DND-41 (cell line): ENCODE measurements around the gene MVB12B.

Source experiments
- ATAC-seq: fragments of 200-7000 bp; cut with Tn5 transposase; 3 replicates; pipeline ENCODE4 v1.9.1; 2021; ENCODE audit warnings: low read depth; ENCODE audit not compliant: insufficient read depth
- DNase-seq: peaks from one replicate; pipeline ENCODE4 v3.0.0-alpha.2; 2020
- H2AFZ ChIP-seq: 2 replicates; pipeline ENCODE4 v1.6.0; 2012; ENCODE audit warnings: low read depth, low read length
- H3K27ac ChIP-seq: 2 replicates; pipeline ENCODE4 v1.5.1; 2012; ENCODE audit warnings: low read length, inconsistent platforms
- H3K27me3 ChIP-seq: fragments of 200-600 bp; sonication (generic); 2 replicates; pipeline ENCODE4 v1.6.0; 2012; ENCODE audit warnings: low read length, mild to moderate bottlenecking, inconsistent platforms; ENCODE audit not compliant: insufficient read depth, poor library complexity
- H3K36me3 ChIP-seq: 2 replicates; pipeline ENCODE4 v1.5.1; 2012; ENCODE audit warnings: low read length, inconsistent platforms; ENCODE audit not compliant: insufficient read depth
- H3K4me1 ChIP-seq: 2 replicates; pipeline ENCODE4 v1.5.1; 2012; ENCODE audit warnings: mild to moderate bottlenecking, low read length; ENCODE audit not compliant: insufficient read depth
- H3K4me2 ChIP-seq: 2 replicates; pipeline ENCODE4 v1.6.0; 2012; ENCODE audit warnings: mild to moderate bottlenecking, moderate library complexity, low read length, inconsistent platforms; ENCODE audit not compliant: insufficient read depth
- H3K4me3 ChIP-seq, 2 experiments: fragments of 200-600 bp in 1 of 2; shearing (Covaris generic) in 1 of 2; 2 replicates each; pipeline ENCODE4 v1.5.1; 2012 to 2016; ENCODE audit warnings: inconsistent platforms in 2 of 2, low read length in 2 of 2, mild to moderate bottlenecking in 2 of 2, low read depth in 1 of 2, moderate library complexity in 1 of 2
- H3K79me2 ChIP-seq: 2 replicates; pipeline ENCODE4 v1.6.0; 2012; ENCODE audit warnings: low read length, inconsistent platforms; ENCODE audit not compliant: insufficient read depth
- H3K9ac ChIP-seq: 2 replicates; pipeline ENCODE4 v1.6.0; 2012; ENCODE audit warnings: low read depth, mild to moderate bottlenecking, inconsistent platforms, low read length, moderate library complexity
- H3K9me3 ChIP-seq: 2 replicates; pipeline ENCODE4 v1.5.1; 2012; ENCODE audit warnings: low read length, moderate library complexity, mild to moderate bottlenecking, inconsistent platforms; ENCODE audit not compliant: insufficient read depth, severe bottlenecking
- H4K20me1 ChIP-seq: 2 replicates; pipeline ENCODE4 v1.6.0; 2012; ENCODE audit warnings: low read length; ENCODE audit not compliant: insufficient read depth
- EZH2 ChIP-seq: IDR thresholded peaks from 3 replicates; pipeline ENCODE4 v1.6.1; 2012; ENCODE audit warnings: borderline replicate concordance, low read depth, mild to moderate bottlenecking, moderate library complexity, low read length, inconsistent platforms; ENCODE audit not compliant: severe bottlenecking
- TF ChIP-seq, protein P1 (sequence below): IDR thresholded peaks from 2 replicates; pipeline ENCODE4 v1.5.1; 2012; ENCODE audit warnings: borderline replicate concordance, low read length, moderate library complexity, mild to moderate bottlenecking; ENCODE audit not compliant: poor library complexity, severe bottlenecking; ENCODE audit errors: extremely low read depth

The MVB12B gene

DNA sequence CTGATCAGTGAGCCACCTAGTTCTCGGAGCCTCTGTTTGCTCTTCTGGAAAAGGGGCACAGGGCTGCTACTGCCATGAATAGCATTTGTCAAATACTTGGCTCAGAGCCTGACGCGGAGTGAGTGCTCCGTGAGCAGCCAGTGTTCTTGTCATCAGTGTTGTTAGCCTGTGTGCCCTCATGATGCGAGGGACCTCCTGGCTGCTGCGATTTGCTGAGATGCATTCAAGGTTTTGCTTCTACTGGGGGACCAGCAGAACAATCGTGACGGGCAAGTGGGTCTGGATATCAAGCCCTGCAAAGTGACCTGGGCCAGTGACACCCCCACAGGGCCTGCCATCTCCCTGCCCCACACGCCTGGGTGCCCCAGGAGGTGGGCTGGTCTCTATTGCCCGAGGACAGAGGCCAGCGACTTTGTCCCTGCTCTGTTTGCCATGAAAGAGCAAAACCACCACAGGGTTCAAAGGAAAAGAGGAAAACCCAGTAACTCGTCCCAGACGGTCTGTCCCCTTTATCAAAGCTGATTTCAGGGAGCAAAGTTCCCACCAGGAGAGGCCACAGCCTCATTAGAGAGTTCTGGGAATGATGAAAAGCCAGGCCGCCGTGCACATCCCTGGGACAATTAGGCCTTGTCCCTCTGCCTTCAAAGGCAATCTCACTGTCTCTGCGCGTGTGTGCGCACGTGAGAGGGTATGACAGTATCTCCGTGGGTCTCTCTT lies 200.6 kb downstream of the MVB12B start:
- Histone ChIP-seq H2AFZ (no peak overlapping the region), H3K79me2 (no peaks in the 10 kb centered on the region), H3K9me3 (no peaks in the 10 kb centered on the region), H3K4me1 (no peaks in the 10 kb centered on the region), H3K36me3 (no peaks in the 10 kb centered on the region), H3K27ac (no peak overlapping the region), H3K27me3 (peaks cover 15% of the 10 kb centered on the region), H3K4me2 (no peak overlapping the region), H4K20me1 (0 out of 2 replicates have a peak, but pooled peaks cover 6% of the 10 kb centered on the region), H3K9ac (no peak overlapping the region), H3K4me3 (no peak overlapping the region)
- DNase-seq (no peak), ATAC-seq (no peak)
- TF ChIP-seq, protein P1, sequence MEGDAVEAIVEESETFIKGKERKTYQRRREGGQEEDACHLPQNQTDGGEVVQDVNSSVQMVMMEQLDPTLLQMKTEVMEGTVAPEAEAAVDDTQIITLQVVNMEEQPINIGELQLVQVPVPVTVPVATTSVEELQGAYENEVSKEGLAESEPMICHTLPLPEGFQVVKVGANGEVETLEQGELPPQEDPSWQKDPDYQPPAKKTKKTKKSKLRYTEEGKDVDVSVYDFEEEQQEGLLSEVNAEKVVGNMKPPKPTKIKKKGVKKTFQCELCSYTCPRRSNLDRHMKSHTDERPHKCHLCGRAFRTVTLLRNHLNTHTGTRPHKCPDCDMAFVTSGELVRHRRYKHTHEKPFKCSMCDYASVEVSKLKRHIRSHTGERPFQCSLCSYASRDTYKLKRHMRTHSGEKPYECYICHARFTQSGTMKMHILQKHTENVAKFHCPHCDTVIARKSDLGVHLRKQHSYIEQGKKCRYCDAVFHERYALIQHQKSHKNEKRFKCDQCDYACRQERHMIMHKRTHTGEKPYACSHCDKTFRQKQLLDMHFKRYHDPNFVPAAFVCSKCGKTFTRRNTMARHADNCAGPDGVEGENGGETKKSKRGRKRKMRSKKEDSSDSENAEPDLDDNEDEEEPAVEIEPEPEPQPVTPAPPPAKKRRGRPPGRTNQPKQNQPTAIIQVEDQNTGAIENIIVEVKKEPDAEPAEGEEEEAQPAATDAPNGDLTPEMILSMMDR, result no peak
- TF ChIP-seq EZH2, result no peak

DNA sequence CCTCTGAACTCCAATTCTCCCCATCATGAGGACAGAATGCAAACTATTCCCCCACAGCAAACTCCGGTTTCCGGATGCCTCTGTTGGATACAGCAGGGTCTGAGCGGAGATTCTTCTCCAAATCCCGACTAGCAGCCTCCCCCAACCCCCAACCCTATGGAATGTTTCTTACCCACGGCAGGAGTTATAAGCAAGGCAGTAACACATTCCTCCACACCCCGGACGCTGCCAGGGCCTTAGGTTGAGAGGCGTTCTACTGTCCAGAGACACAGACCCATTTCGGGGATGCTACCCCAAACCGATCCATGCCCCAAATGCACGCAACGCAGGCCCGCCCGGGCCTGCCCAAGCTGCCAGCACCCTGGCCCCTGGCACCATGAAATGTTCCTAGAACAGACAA lies 201.5 kb downstream of the MVB12B start:
- no peak for DNase-seq
- TF ChIP-seq, protein P1, result no peak
- peaks cover 10% of the 10 kb centered on the region for H3K27me3 ChIP-seq
- H2AFZ ChIP-seq, result no peak overlapping the region
- H3K79me2 ChIP-seq, result no peaks in the 10 kb centered on the region
- no peak overlapping the region for H3K4me3 ChIP-seq
- H3K27ac ChIP-seq, result no peak overlapping the region
- no peaks in the 10 kb centered on the region for H3K36me3 ChIP-seq
- H3K9ac ChIP-seq, result no peak overlapping the region
- H3K4me1 ChIP-seq, result no peaks in the 10 kb centered on the region
- H3K4me2 ChIP-seq, result no peak overlapping the region
- no peaks in the 10 kb centered on the region for H4K20me1 ChIP-seq
- H3K9me3 ChIP-seq, result no peaks in the 10 kb centered on the region
- ATAC-seq, result no peak

DNA sequence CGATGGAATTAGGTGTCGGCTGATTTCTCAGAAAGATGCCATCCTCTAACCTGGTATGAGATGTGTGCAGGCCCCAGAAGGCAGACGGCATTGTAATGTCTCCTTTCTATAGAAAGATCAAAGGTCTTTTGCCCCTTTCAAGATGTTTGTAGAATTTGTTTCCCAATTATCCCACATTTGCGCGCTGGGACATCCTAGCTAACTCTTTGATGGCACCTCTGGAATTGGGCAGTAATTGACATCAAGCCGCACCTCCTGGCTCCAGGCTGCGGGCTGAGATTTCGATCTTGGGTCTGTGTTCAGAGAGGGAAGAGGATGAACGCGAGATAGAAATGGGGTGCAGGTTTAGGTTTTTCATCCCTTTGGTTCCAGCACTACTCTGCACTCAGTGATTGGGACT lies 202.3 kb downstream of the MVB12B start:
- DNase-seq (no peak), ATAC-seq (no peak)
- H3K4me1 ChIP-seq, result no peaks in the 10 kb centered on the region
- H3K36me3 ChIP-seq, result no peaks in the 10 kb centered on the region
- H3K9me3 ChIP-seq, result no peaks in the 10 kb centered on the region
- H3K27me3 ChIP-seq, result peaks cover 10% of the 10 kb centered on the region
- H2AFZ ChIP-seq, result no peak overlapping the region
- no peaks in the 10 kb centered on the region for H4K20me1 ChIP-seq
- H3K79me2 ChIP-seq, result no peaks in the 10 kb centered on the region
- no peak overlapping the region for H3K4me3 ChIP-seq
- no peak overlapping the region for H3K9ac ChIP-seq
- no peak for TF ChIP-seq EZH2
- TF ChIP-seq, protein P1, result no peak
- H3K27ac ChIP-seq, result no peak overlapping the region
- no peak overlapping the region for H3K4me2 ChIP-seq
